GM19438 (cell line): ENCODE data around the gene ACLY.
"Not testable (repeated sequence)": the region's sequence is repeated elsewhere in the genome, so short reads cannot be mapped to it uniquely, and the experiment has no call there.

Source experiments
- ATAC-seq: cut with Tn5 transposase; IDR thresholded peaks from one replicate; pipeline ENCODE4 v1.9.1; 2021; ENCODE audit warnings: low read depth; ENCODE audit not compliant: unreplicated experiment

ACLY gene

GRCh38 chr17:41882756-41883155 is 36.0 kb downstream of the ACLY start:
- no peak for ATAC-seq

DNA sequence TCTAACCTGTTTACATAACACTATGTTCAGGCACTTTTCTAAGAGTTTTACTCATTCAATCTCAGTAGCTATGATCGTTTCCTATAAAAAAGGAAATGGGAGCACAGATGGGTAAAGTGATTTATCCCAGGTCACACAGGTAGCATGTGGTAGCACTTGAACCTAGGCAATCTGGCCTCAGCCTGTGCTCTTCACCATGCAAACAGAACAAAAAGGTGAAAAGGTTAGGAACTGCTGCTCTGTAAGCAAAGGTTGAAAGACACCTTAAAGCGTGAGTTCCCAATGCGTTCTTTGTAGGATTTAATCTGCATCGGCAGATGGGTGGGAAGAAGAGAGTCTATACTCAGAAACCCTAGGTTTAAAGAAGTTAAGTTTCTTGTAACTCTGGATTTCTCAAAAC is 38.6 kb downstream of the ACLY start:
- ATAC-seq: no peak

GRCh38 chr17:41874293-41874670 is 44.5 kb downstream of the ACLY start:
- ATAC-seq: not testable (repeated sequence)

DNA sequence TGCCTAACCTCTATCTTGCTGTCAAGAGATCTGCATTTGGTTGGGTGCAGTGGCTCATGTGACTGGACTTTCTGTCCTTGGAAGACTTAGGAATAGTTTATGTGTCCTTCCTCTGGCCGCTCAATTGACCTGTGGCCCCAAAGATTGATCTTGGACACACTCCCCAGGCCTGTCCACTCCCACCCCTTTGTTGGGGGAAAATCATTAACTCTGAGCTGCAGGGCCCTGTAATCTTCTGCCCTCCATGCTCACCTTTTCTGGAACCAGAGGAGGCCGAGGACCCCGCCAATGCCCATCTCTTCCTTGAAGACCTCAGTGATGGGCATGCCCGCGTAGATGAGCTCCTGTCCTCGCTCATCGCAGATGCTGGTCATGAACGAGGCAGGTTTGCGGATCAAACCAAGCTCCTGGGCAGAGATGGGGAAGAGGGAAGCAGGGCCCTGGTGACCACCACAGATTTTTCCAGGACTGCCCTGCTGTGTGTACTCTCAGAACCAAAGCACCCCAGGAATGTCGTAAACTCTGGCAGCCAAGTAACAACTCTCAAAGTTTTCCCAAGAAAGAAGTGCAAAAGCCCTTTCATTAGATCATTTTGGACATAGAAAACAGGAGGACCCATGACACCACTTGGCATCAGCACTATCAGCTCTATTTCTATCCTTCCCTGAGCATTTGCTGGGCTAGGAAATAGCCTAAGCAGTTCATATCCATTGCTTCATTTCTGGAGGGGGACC is 45.0 kb downstream of the ACLY start:
- ATAC-seq: no peak

GRCh38 chr17:41871789-41872188 is 47.0 kb downstream of the ACLY start:
- ATAC-seq: no peak

GRCh38 chr17:41870627-41871026 is 48.1 kb downstream of the ACLY start:
- no peak for ATAC-seq

- no peak for ATAC-seq
Observed at GRCh38 chr17:41870097-41870496, 48.7 kb downstream of the ACLY start.

DNA sequence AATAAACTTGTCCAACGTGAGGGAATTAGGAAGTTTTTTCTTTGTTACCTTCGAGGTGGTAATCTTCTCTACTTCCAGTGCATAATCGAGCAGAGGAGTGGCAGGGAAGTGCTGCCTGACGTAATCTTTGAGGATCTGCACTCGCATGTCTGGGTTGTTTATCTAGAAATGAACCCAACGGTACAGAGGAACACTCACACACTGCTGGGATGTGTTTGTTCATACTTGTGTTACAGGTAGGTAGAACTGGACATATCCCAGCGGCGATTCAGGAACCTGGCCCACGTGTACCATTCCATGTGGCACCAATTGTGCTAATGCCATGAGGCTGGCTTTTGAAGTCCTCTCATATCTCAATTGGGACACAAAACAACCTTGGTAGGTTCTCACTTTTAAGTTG is 49.3 kb downstream of the ACLY start:
- no peak for ATAC-seq

DNA sequence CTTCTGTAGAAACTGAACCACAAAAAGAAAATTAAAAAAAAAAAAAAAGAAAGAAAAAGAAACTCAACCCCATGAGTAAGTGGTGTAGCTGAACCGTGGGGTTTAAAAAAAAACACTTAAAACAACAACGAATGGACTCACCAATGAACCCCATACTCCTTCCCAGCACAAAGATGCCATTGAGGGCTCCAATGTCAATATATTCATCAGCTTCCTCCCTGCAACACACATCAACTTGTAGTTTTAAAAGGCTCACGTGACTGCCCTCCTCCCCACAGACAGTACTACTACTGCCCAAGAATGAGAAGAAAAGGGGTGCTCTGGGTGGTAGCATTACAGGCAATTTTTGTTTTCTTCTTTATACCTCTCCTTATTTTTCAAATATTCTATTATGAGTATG is 50.2 kb downstream of the ACLY start:
- ATAC-seq: no peak

DNA sequence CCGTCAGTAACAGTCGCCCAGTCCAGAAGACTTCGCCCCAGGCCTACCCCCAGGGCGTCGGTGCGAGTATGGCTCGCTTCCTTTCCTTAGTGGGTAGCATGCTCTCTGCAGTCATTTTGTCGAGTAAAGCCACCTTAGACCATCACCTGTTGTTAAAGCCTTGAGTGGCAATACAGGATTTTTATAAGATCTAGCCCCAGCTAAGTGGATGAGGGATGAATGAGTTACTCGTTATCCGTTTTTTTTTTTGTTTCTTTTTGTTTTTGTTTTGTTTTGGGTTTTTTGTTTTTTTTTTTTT is 53.2 kb downstream of the ACLY start:
- ATAC-seq: no peak

GRCh38 chr17:41864836-41865595 is 53.7 kb downstream of the ACLY start, which contains the start of gene KLHL11:
TSS of gene KLHL11 (minus strand) at chr17:41865423. CDS start at chr17:41865370, 53 bp downstream.
- peak; percentile 87 for ATAC-seq

- no peak for ATAC-seq
Observed at GRCh38 chr17:41864498-41864835, 54.3 kb downstream of the ACLY start.

DNA sequence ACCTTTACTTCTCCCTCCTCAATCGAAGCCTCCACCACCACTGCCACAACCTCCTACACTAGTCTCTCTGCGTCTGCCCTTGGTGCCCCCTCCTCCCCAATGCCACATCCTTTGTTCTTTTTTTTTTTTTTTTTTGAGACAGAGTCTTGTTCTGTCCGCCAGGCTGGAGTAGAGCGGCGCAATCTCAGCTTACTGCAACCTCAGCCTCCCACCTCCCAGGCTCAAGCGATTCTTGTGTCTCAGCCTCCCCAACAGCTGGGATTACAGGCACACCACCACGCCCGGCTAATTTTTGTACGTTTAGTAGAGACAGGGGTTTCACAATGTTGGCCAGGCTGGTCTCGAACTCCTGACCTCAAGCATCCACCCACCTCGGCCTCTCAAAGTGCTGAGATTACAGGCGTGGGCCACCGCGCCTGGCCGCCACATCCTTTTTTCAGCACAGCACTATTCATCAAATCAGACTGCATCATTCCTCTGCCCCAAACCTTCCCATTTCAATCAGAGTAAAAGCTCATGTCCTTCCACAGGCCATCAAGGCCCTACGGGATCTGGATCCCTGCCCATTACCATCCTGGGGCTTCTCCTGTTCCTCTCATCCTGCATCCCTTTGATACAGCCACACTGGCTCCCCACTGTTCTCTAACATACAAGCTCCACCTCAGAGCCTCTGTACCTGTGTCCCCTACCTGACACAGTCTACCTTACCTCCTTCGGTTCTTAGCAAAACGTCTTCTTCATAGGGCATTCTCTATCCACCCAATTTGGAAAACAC is 55.5 kb downstream of the ACLY start:
- ATAC-seq: no peak

GRCh38 chr17:41860254-41860931 is 58.4 kb downstream of the ACLY start:
- no peak for ATAC-seq

GRCh38 chr17:41851382-41851781 is 67.4 kb downstream of the ACLY start:
- not testable (repeated sequence) for ATAC-seq

- no peak for ATAC-seq
Observed at GRCh38 chr17:41849251-41849990, 69.3 kb downstream of the ACLY start.

- ATAC-seq: no peak
Observed at GRCh38 chr17:41848788-41849187, 70.0 kb downstream of the ACLY start.

DNA sequence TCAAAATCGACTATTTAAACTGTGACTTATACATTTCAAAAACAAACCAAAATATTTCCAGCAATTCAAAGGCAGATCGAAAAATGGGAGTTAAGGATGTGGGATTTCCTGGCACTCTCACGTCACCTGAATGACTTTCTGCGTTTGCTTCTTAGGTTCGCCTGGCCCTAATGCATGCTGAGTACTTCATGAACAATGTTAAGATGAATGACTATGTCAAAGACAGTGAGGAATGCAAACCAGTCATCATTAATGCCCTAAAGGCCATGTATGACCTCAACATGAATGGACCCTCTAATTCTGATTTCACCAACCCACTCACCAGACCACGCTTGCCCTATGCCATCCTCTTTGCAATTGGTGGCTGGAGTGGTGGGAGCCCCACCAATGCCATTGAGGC is 73.8 kb downstream of the ACLY start:
- no peak for ATAC-seq

- ATAC-seq: not testable (repeated sequence)
Observed at GRCh38 chr17:41840781-41841180, 78.0 kb downstream of the ACLY start.

DNA sequence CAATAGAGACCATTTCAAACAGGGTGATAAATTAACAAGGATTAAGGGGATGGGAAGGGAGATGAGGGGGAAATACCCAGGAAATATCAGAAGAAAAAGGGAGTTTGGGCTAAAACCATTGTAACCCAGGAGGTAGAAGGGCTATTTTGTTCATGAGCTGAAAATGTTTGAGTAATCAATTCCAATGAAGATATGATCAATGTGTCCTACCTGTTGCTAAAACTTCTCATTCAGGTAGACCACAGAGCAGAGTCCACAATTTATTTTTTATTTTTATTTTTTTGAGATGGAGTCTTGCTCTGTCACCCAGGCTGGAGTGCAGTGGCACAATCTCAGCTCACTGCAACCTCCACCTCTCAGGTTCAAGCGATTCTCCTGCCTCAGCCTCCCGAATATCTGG is 79.3 kb downstream of the ACLY start:
- not testable (repeated sequence) for ATAC-seq
